Body of pancreas (tissue), 4 donors: ENCODE results near the gene FAM186B.

Experiments
- CTCF ChIP-seq, 7 experiments: fragments of 450-650 bp in 4 of 7; fragments of 200-600 bp in 3 of 7; sonication (generic) in 3 of 7; IDR thresholded peaks; one replicate each; pipeline ENCODE4 v1.5.1; 2016 to 2019; ENCODE audit warnings: antibody characterized with exemption in 7 of 7
- POLR2A ChIP-seq, 3 donors: fragments of 450-650 bp; IDR thresholded peaks; one replicate each; pipeline ENCODE4 v1.6.1; 2016; ENCODE audit warnings: antibody characterized with exemption in 3 of 3, mild to moderate bottlenecking in 2 of 3

DNA sequence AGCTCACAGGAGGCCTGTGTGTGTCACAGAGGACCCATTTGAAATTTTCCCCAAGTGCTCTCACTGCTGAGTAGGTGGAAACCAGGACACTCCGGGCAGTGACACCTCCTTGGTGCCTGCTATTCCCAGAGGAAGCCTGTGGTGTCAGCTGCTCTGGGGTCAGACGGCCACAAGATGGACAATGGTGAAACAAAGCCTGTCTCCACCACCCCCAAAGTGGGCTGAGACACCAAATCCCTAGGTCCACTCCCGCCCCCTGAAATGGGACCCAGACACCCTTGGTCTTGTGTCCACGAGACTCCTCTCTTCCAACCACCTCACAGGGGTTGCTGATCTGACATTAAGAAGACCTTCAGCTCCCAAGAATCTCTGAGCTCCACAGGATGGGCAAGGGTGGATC lies 59.6 kb downstream of the FAM186B start:
- TF ChIP-seq CTCF (IDR thresholded peaks at IDR 0.05) (no peak), POLR2A (IDR thresholded peaks at IDR 0.05) (no peak)
